WERI-Rb-1 (cell line): ENCODE data around the gene HOXB2.
A peak's percentile ranks its signal among the peaks of the same experiment; 100 is the strongest.

Source experiments
- DNase-seq: peaks from one replicate; pipeline ENCODE4 v3.0.0-alpha.2; 2020
- H3K27ac ChIP-seq: fragments of 250-450 bp; sonication (Bioruptor Pico); 2 replicates; pipeline ENCODE4 v1.5.1; 2020; ENCODE audit warnings: mild to moderate bottlenecking, moderate library complexity
- H3K27me3 ChIP-seq: fragments of 250-450 bp; sonication (Bioruptor Pico); 2 replicates; pipeline ENCODE4 v1.5.1; 2021; ENCODE audit warnings: mild to moderate bottlenecking, low read depth, moderate library complexity; ENCODE audit not compliant: insufficient read depth, severe bottlenecking
- H3K36me3 ChIP-seq: fragments of 250-450 bp; sonication (Bioruptor Pico); 2 replicates; pipeline ENCODE4 v1.5.1; 2020; ENCODE audit warnings: mild to moderate bottlenecking, moderate library complexity
- H3K4me3 ChIP-seq: 2 replicates; pipeline ENCODE4 v1.5.1; 2011; ENCODE audit warnings: low read depth, mild to moderate bottlenecking, control low read depth, low read length
- H3K9me3 ChIP-seq: fragments of 250-450 bp; sonication (Bioruptor Pico); 2 replicates; pipeline ENCODE4 v1.5.1; 2021; ENCODE audit warnings: mild to moderate bottlenecking, moderate library complexity; ENCODE audit not compliant: severe bottlenecking
- CTCF ChIP-seq: IDR thresholded peaks from 2 replicates; pipeline ENCODE4 v1.5.1; 2011; ENCODE audit warnings: low read depth, mild to moderate bottlenecking, control low read depth, inconsistent platforms, low read length

The HOXB2 gene

GRCh38 chr17:48506246-48506645 lies 38.7 kb downstream of the HOXB2 start:
- no peak overlapping the region for H3K27ac ChIP-seq

GRCh38 chr17:48505788-48506187 lies 39.1 kb downstream of the HOXB2 start:
- TF ChIP-seq CTCF = no peak
- peaks cover 7% of the 10 kb centered on the region for H3K9me3 ChIP-seq
- H3K4me3 ChIP-seq = no peak overlapping the region
- peaks cover 74% of the 10 kb centered on the region for H3K27me3 ChIP-seq
- no peak overlapping the region for H3K27ac ChIP-seq
- no peak for DNase-seq
- no peaks in the 10 kb centered on the region for H3K36me3 ChIP-seq

More at GRCh38 chr17:48506246-48506645, 38.7 kb downstream of the HOXB2 start:
- no peak for TF ChIP-seq CTCF
- Histone ChIP-seq H3K9me3 (peaks cover 7% of the 10 kb centered on the region), H3K27me3 (peaks cover 74% of the 10 kb centered on the region), H3K36me3 (no peaks in the 10 kb centered on the region), H3K4me3 (no peak overlapping the region)
- no peak for DNase-seq

GRCh38 chr17:48504953-48505352 lies 40.0 kb downstream of the HOXB2 start:
- TF ChIP-seq CTCF = no peak
- Histone ChIP-seq H3K36me3 (no peaks in the 10 kb centered on the region), H3K9me3 (peaks cover under 1% of the 10 kb centered on the region), H3K4me3 (no peak overlapping the region), H3K27me3 (peaks cover 74% of the 10 kb centered on the region), H3K27ac (no peak overlapping the region)
- DNase-seq = no peak

GRCh38 chr17:48503747-48504146 lies 41.2 kb downstream of the HOXB2 start:
- H3K36me3 ChIP-seq = no peaks in the 10 kb centered on the region
- peak; percentile 86 for DNase-seq
- H3K9me3 ChIP-seq = no peaks in the 10 kb centered on the region
- H3K27ac ChIP-seq = no peak overlapping the region
- TF ChIP-seq CTCF = no peak
- no peak overlapping the region for H3K4me3 ChIP-seq
- peaks cover 64% of the 10 kb centered on the region for H3K27me3 ChIP-seq

- H3K36me3 ChIP-seq = no peaks in the 10 kb centered on the region
- no peaks in the 10 kb centered on the region for H3K9me3 ChIP-seq
- H3K4me3 ChIP-seq = no peak overlapping the region
- H3K27ac ChIP-seq = no peak overlapping the region
- no peak for TF ChIP-seq CTCF
- peaks cover 58% of the 10 kb centered on the region for H3K27me3 ChIP-seq
- DNase-seq = peak; percentile 51
These were observed 42.0 kb downstream of the HOXB2 start for GRCh38 chr17:48502901-48503300.

GRCh38 chr17:48502312-48502711 lies 42.6 kb downstream of the HOXB2 start:
- peaks cover 58% of the 10 kb centered on the region for H3K27me3 ChIP-seq

More at GRCh38 chr17:48502312-48502711, 42.6 kb downstream of the HOXB2 start:
- H3K36me3 ChIP-seq = no peaks in the 10 kb centered on the region
- no peak overlapping the region for H3K4me3 ChIP-seq
- DNase-seq = no peak
- no peak for TF ChIP-seq CTCF
- no peak overlapping the region for H3K27ac ChIP-seq
- H3K9me3 ChIP-seq = no peaks in the 10 kb centered on the region
